Progenitor cell of endocrine pancreas (in vitro differentiated cells): ENCODE data around the gene RANBP2. TPM values are rescaled to one million over a fixed set of nuclear protein-coding genes. Genes with fewer than 3 reads are reported as not detected.

Experiments used
- DNase-seq: peaks from one replicate; pipeline ENCODE4 v3.0.0; 2021; ENCODE audit warnings: low spot score; ENCODE audit not compliant: unreplicated experiment
- H3K27ac Mint-ChIP-seq: 2 replicates; pipeline ENCODE4 v1.8.0; 2021; ENCODE audit warnings: mild to moderate bottlenecking, moderate library complexity, mixed read lengths
- H3K27me3 Mint-ChIP-seq: 2 replicates; pipeline ENCODE4 v1.8.0; 2021; ENCODE audit warnings: mixed read lengths
- H3K36me3 Mint-ChIP-seq: 2 replicates; pipeline ENCODE4 v1.8.0; 2022; ENCODE audit warnings: mixed read lengths; ENCODE audit not compliant: insufficient read depth
- H3K4me1 Mint-ChIP-seq: 2 replicates; pipeline ENCODE4 v1.8.0; 2021; ENCODE audit warnings: low read depth, mixed read lengths
- H3K4me3 Mint-ChIP-seq: 2 replicates; pipeline ENCODE4 v1.8.0; 2021; ENCODE audit warnings: low read depth, mild to moderate bottlenecking, moderate library complexity, mixed read lengths
- H3K9me3 Mint-ChIP-seq: 2 replicates; pipeline ENCODE4 v1.8.0; 2021; ENCODE audit warnings: low read depth, mixed read lengths
- CTCF ChIP-seq: fragments of 200-600 bp; sonication (generic); IDR thresholded peaks from one replicate; pipeline ENCODE4 v1.5.0; 2021; ENCODE audit warnings: antibody characterized with exemption, mild to moderate bottlenecking; ENCODE audit not compliant: unreplicated experiment
- total RNA-seq: library from RNA; stranded (reverse); gene quantifications from 2 replicates; pipeline ENCODE4 v1.2.1, GENCODE V29; 2021

RANBP2 gene
- total RNA-seq, 1 donor from 2014 or later, result 77.9 TPM

GRCh38 chr2:108787216-108787541 is 67.9 kb downstream of the RANBP2 start:
- no peak for TF ChIP-seq CTCF
- Mint-ChIP-seq H3K36me3 (peaks cover 11% of the 10 kb centered on the region), H3K27me3 (no peaks in the 10 kb centered on the region), H3K4me1 (peaks cover 8% of the 10 kb centered on the region), H3K4me3 (peak overlapping the region; percentile 98), H3K9me3 (no peaks in the 10 kb centered on the region), H3K27ac (peak overlapping the region; percentile 93)
- no peak for DNase-seq

GRCh38 chr2:108803045-108803736 is 83.9 kb downstream of the RANBP2 start:
- H3K4me3 Mint-ChIP-seq, result no peak overlapping the region
- no peak for TF ChIP-seq CTCF
- no peak for DNase-seq
- H3K9me3 Mint-ChIP-seq, result peaks cover 7% of the 10 kb centered on the region
- H3K4me1 Mint-ChIP-seq, result no peaks in the 10 kb centered on the region
- H3K36me3 Mint-ChIP-seq, result peaks cover 45% of the 10 kb centered on the region
- no peak overlapping the region for H3K27ac Mint-ChIP-seq
- no peaks in the 10 kb centered on the region for H3K27me3 Mint-ChIP-seq

GRCh38 chr2:108805032-108805431 is 85.8 kb downstream of the RANBP2 start:
- no peak for TF ChIP-seq CTCF

GRCh38 chr2:108805782-108806181 is 86.5 kb downstream of the RANBP2 start:
- H3K4me3 Mint-ChIP-seq, result no peak overlapping the region
- no peak overlapping the region for H3K27ac Mint-ChIP-seq
- H3K9me3 Mint-ChIP-seq, result peaks cover 30% of the 10 kb centered on the region
- H3K27me3 Mint-ChIP-seq, result no peaks in the 10 kb centered on the region
- no peak for DNase-seq
- no peak for TF ChIP-seq CTCF
- peaks cover 54% of the 10 kb centered on the region for H3K36me3 Mint-ChIP-seq
- no peaks in the 10 kb centered on the region for H3K4me1 Mint-ChIP-seq

More at GRCh38 chr2:108805032-108805431, 85.8 kb downstream of the RANBP2 start:
- H3K4me3 Mint-ChIP-seq, result no peak overlapping the region
- DNase-seq, result no peak
- no peaks in the 10 kb centered on the region for H3K27me3 Mint-ChIP-seq
- H3K27ac Mint-ChIP-seq, result no peak overlapping the region
- H3K9me3 Mint-ChIP-seq, result peaks cover 23% of the 10 kb centered on the region
- no peaks in the 10 kb centered on the region for H3K4me1 Mint-ChIP-seq
- H3K36me3 Mint-ChIP-seq, result peaks cover 50% of the 10 kb centered on the region

- Mint-ChIP-seq H3K27me3 (no peaks in the 10 kb centered on the region), H3K4me3 (no peak overlapping the region), H3K9me3 (peaks cover 30% of the 10 kb centered on the region), H3K36me3 (peaks cover 59% of the 10 kb centered on the region), H3K4me1 (no peaks in the 10 kb centered on the region), H3K27ac (no peak overlapping the region)
- TF ChIP-seq CTCF, result no peak
- no peak for DNase-seq
Observed at GRCh38 chr2:108806371-108807113, 87.3 kb downstream of the RANBP2 start.
